Measurements from ENCODE around the gene NLGN1.
A peak's percentile ranks its signal among the peaks of the same experiment; 100 is the strongest.

Gene NLGN1

DNA sequence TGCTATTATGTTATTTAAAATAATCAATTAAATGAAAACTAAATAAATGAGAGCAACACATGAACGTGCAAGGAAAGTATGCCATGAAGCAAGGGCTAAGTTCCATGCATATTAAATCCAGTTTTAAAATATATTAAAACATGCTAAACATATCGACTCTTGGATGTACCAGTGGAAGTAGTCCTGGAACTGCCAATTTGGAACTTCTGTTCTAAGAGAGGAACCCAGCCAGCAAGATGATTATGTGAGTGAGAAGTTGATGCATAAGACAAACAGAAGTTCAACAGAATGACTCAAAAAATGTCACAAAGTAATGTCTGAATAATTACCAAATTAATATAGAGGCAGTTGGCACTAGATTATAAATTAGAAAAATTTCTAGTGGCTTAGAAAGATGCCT lies 714.2 kb downstream of the NLGN1 start:
- DNase-seq: no peak

DNA sequence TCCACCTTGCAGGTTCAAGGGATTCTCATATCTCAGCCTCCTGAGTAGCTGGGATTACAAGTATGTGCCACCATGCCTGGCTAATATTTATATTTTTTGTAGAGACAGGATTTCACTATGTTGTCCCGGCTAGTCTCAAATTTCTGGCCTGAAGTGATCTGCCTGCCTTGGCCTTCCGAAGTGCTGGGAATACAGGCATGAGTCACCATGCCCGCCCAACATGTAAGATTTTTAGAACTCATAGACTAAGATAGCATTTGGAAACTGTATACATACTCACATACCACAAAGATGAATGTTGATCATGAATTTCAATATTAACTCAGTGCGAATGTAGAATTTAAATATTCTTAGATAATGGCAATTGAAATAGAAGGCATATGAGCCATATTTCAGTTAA lies 718.9 kb downstream of the NLGN1 start:
- peak; percentile 37 for DNase-seq

DNA sequence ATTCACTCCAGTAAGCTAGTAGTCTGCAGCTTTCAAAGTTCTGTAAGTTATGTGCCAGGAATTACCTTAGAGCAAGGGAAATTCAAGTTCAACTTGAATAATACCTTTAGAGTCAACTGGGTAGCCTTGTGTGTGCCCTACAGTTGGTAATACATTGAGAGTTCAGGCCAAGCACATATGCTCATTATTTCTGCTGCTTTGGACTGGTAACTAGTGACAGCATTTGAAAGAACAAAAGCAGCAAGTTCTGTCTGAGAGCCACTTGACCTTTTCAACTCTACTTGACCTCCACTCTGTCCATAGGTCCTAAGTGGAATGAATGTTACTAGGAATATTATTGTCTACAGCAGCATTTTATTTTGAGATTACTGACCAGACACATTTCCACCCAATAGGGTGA lies 723.5 kb downstream of the NLGN1 start:
- no peak for DNase-seq

DNA sequence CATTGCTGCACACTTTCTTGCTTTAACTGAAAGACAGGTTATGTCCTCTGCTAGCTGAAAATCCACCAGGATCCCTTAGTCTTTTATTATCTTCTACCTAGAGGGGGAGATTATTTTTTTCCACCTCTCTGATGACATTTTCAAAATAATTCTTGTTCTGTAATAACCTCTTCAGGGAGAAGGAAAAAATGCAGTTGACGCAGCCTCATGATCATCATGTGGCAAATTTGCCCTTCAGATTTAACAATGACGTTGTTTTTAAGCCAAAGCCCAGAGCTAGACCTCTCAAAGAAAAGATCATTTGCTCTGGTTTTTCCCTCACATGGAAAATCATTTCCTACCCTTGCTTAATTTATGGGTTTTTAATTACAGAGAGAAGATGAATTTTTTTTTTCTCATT lies 724.9 kb downstream of the NLGN1 start:
- DNase-seq: no peak

DNA sequence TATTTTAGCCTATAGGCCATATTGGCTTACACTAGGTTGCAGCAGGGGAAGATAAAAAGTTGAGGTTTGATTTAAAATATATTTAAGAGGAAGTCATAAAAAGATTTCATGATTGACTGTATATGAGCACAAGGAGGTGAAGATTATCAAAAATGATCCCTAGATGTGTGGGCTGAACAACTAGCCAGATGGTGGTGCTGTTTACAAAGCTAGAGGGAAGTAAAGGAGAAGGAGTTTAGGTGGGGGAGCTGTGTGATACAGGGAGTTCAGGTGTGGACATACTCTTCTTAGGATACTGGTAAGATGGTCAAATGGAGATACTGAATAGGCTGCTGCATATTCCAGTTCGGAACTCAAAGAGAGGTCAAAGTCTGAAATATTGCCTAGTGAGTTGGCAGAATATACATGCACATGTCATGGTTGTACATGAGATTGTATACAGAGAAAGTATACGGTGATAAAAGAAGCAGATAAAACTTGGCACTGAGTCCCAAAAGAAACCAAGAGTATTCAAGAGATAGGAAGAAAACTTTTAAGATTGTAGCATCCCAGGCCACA lies 727.8 kb downstream of the NLGN1 start:
- DNase-seq: peak; percentile 70

DNA sequence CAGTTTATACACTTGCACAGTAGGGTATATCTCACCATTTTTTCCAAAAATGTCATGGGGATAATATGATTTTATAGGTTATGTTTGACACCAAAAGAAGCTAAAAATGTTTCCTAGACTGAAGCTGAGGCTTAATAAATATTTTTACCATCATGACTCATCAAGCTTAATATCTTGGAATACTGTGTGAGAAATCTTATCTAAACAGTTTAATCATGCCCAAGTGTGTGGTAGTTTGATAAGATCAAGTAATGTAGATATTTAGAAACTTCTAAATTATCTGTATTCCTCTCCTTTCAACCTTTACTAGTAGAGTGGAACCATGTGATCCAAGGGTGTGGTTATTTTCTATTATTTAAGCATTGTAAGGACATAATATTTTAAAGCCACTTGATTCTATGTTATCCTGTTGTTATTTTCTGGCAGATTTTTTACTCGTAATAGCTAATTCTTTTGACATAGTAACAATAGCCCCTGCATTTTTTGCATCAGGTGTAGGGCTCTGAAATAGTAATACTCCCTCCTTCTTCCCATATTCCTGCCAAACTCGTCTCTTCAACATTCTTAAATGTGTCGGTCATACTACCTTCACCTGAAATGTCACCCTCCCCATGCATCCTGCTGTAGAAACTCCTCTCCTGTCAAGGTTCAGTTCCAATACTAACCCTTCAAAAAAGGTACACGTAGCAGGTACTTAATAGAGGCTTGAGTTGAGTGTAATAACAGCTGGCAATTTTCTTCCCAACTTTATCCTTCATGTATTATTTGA lies 729.6 kb downstream of the NLGN1 start:
- no peak for DNase-seq

DNA sequence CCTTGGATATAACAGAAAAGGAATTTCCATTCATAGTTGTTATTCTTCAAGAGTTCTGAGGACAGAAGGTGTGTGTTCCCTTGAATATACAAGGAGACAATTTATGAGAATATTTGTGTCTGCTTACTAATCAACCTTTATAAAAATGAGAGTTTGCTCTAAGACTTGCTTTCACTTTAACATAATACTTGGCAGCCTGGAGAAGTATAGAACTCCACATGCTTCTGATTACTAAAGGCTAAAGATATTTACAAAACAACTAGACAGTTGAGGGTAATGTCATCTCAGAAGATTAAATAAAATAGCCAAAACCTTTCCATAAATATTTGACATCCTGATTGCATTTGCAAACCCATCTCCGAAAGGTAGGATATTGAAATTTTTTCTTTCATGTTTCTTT lies 734.5 kb downstream of the NLGN1 start:
- DNase-seq: no peak

DNA sequence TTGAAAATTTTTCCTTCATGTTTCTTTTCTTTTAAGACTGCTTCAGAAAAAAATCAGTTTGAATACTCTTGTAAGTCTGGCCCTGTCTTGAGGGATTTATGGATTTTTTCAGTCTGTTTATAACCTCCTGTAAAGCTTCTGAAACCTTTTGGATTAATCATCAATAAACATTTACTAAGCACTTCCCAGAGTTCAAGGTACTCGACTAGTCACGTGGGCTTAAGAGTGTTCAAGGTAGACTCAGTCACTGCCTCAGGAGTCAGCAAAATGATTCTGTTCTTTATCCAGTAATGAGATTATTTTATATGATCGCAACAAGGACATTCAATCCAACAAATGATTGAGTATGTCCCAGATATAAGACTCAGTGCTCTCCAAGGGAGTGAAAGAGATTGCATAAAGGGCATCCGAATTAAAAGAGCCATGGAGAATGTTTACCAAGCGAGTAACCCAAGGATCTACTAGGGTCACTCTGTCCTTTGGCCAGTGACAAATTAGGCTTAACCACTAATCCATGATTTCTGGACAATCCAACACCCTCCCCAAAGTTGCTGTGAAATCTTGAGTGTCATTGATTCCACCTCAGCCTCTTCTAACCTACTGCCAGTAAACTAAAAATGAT lies 735.0 kb downstream of the NLGN1 start:
- DNase-seq: no peak

DNA sequence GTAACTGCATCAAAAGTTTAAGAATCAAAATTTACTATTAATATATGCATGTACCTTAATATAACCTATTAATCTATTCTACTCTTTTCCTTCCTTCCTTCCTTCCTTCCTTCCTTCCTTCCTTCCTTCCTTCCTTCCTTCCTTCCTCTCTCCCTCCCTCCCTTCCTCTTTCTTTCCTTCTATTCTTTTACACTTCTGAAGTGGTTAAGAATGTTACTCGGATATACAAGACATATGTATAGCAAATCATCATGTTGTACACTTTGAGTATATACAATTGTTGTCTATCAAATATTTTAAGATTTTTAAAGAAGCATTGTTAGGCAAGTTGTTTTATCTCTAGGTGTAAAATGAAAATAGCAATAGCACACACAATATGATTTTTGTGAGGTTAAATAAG lies 748.5 kb downstream of the NLGN1 start:
- DNase-seq: no peak

DNA sequence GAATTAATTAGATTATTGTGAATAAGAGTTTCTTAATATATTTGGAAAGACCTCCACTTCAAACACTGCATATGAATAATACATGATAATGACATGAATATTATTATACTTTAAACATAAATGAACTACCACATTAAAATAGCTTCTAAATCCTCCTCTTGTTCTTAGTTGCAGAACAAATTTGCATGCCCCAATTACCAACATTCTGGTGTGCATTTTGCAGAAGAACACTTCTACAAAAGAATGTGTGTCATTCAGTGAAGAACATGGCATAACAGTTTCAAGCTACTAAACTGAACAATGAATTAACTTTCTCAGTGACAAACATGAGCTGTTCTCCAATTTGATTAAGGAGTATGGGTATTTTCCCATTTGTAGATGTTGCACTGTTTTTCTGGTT lies 750.3 kb downstream of the NLGN1 start:
- no peak for DNase-seq

DNA sequence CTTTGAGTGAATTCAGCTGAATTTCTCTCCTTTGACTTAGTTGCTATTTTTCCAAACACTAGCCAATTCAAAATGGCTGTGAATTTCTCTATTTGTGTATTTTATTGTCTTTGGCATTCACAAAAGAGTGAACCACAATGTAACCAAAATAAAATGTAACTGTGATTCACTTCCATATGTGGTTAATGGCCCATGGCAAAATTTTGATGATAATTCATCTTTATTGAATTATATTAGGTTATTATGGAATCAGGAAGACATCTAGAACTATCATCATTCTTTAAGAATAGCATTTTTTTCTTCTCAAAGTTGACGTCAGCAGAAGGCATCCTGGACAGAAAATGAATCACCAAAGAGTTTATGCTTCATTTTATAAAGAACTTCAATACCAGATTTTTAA lies 756.3 kb downstream of the NLGN1 start:
- DNase-seq: peak; percentile 66

DNA sequence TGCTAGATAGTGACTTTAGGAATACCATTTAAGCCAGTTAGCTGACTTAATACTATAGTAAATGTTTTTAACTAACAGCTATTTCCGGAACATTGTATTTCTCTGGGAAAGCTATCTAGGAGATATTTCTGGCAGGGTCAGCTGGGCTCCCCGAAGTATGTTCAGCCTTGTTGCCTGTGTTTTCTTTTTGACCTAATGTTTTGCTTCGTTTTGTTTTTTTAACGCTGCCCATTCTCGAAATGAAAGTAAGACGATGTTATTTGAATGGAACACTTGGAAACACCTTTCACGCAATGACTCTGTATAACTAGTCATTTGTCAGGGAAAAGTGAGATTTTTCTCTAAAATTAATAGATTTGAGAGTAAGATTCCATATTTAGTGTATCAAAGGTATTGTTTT lies 758.7 kb downstream of the NLGN1 start:
- DNase-seq: no peak

DNA sequence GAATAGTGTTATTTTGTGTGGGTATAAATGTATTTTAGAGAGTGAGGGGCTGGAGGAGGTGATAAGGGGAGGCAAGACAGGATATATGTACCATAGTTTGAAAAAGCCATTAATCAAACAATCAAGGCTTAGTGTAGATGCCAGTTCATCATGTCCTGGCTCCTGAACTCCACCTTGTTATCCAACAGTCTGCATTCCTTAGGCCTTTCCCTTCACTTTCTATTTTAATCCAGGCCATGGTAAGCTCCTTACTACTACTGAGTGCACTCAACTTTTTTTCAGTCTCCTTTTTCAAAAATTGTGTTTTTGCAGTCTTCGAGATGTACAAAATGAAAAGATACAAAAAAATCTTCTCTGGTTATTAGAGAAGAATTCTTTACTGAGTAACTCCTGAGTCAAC lies 761.1 kb downstream of the NLGN1 start:
- no peak for DNase-seq

DNA sequence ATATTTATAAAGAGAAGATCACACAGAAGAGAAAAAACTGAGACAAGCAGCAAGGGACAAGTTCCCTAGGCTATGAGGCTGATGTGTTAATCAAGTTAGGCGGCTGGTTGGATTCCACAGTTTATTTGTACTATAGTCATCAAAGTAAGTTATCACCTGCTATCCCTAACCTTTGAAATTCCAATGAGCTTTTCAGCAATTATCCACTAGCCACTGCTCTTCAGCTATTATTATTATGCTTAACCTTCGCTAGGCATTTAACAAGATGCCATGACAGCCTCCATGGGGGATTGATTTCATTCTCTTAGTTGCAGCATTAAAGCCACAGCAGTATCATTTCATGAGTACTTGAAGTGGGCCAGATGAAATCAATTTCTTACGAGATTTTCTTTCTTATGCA lies 762.1 kb downstream of the NLGN1 start:
- no peak for DNase-seq

DNA sequence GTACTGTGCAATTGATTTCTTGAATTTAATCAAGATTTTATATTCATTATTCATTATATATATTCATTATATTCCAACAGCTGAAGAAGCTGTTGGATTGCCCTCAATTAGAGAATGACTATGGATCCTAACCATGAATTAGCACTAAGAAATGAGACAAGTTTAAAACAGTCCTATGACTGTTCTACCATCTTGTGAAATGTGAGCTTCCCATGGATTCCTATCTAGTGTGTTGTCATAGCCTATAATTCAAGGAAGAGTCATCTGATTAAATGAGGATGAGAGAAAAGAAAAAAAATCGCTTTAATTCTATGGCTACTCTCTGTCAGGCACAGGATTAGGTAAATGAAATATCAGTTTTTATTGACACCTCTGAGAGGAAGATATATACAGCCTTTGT lies 765.0 kb downstream of the NLGN1 start:
- peak; percentile 23 for DNase-seq

DNA sequence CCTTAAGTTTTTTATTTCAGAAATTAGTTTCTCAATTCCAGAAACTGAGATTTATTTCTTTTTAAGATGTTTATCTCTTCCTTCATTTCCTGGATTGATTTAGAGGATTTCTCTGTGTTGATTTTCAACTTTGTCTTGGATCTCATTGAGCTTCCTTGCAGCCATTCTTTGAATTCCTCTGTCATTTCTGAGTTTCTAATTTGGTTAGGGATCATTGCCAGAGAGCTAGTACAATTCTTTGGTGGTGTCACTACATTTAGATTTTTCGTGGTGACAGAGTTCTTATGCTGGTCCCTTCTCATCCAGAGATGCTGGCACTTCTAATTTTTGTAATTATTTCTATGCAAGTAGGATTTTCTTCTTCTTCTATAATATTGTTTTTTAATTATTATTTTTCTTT lies 770.5 kb downstream of the NLGN1 start:
- DNase-seq: peak; percentile 39

DNA sequence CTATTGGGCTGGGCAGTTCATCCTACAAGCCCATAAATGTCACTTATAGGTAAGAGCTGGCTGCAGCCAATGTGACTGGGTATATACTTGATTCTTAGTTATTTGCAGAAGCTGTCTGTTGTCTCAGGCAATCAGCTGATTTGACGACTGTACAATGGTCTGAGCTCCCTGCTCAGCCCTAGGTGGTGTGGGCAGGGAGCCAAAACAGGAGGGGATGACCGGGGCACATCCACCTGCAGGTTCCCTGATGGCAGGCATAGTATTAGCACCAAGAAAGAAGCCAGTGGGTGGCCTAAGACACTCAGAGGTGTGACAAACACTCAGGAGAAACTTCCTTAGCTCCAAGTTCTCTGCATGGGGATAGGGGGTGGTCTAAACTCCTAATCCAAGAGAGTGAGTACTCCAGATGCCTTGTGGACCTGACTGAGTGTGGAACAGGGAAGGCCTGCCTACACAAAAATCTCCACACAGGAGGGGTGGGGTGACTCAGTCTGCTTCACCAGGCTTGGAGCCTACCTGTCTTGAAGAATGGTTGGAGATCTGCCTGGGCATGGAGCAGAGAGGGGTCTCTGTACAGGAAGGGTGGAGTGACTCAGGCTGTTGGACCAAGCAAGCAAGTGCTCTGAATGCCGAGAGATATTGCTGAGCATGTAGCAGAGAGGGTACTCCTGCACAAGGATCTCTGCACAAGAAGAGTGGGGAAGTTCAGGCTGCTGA lies 771.2 kb downstream of the NLGN1 start:
- DNase-seq: no peak

DNA sequence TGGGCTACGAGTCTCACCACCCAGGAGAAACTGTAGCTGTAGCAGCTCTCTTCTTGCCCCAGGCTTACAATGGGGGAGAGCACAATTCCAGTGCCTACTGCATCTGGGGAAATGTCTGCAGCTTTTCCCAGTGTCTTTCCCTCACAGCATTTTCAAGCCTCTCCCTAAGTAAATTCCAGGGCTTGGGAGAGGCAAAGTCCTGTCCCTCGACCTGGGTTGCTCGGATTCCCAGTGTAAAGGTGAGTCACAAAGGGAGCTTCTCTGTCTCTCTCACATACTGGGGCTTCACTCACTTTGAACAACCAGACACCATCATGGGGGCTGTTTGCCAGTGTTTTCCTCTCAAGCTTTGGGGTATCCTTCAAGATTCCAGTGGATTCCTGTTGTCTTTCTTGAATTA lies 772.2 kb downstream of the NLGN1 start:
- DNase-seq: no peak

DNA sequence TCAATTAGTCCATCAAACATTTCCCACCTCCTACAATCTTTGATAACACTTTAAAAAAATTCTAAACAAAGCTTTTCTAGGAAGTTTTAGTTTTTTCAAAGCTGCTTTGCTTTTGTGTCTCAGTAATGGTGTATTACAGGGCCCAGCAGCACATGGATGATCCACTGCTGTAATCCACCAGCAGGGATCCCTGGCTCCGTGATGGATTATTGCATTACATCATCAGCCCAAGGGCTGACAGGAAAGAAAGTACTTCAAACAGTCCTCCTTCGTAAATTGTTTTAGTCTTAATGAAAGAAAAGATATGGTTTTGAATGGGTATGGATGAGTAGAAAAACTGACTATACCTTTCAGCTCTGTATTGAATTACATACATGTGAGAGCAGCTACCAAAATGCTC lies 772.7 kb downstream of the NLGN1 start:
- DNase-seq: peak; percentile 22

DNA sequence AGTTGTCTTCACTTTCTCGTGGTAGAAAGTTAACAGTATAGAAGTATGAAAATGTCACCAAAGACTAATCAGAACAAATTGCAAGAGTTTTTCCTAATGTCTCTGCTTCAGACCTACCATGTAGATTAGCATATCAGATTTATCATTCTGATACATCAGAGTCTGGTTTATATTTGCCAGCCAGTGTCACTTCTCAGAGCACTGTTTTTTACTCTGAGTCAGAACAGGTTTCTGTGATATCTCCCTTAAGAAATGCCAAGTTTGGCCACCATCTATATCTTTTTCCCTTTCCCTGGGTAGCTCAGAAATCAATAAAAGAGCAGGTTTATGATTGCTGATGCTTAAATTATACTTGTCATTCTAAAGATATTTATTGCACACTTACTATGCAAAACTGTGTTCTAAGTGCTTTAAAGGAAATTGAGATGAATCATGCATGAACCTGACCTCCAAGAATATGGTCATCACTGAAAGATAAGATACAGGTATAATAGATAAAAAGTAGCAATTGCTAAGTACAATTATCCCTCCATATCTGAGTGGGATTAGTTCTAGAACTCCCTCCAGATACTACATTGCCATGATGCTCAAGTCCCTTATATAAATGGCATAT lies 788.9 kb downstream of the NLGN1 start:
- no peak for DNase-seq

DNA sequence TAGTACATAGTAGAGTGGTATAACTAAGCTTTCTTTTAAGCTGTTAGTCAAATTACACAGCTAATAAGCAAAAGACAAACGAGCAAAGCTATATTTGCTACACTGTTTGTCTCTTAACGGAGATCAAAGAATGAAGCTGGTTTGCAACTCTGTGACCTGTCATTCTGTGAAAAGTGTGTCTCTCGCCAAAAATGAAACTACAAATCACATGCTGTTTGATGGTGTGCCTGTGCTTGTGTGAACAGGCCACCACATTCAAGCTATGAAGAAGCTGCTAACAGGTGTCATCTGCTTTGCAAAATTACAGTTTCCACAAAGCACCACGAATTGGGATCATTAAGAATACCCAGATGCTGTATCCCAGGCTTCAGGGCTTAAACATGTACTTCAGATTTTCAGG lies 793.8 kb downstream of the NLGN1 start:
- no peak for DNase-seq

DNA sequence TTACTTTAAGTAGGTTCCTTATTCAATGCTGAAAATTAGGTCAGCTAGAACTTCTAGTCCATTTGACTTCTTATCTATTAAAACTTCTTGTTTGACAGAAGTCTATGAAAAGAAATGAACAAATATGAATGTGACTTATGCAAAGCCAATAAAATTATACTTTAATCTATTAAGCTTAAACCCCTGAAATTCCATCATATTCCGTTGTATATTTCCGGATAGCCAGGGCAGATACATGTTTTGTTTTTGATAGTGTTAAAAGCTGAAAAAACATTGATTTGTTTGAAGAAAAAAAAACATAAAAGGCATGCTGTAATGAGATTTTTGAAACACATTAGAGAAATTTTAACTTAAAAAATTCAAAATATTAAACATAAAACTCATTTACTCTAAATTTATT lies 794.4 kb downstream of the NLGN1 start:
- no peak for DNase-seq

DNA sequence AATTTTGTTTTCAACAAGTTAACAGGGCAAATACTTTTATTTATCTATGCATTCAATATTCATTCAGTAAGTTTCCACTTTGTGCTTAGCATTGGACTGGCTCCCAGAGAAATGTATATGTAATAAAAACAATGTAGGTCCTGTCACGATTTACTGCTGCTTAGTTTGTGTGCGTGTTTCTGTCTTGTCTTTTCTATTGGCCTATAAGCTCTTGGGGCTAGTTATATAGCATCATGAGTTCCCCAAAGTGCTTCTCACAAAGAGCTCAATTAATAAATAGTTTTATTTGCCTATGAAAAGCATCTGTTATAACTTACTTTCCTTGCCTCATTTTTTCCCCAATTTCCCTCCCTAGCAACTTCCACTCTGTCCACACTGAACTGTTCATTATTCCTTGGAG lies 794.9 kb downstream of the NLGN1 start:
- DNase-seq: no peak

DNA sequence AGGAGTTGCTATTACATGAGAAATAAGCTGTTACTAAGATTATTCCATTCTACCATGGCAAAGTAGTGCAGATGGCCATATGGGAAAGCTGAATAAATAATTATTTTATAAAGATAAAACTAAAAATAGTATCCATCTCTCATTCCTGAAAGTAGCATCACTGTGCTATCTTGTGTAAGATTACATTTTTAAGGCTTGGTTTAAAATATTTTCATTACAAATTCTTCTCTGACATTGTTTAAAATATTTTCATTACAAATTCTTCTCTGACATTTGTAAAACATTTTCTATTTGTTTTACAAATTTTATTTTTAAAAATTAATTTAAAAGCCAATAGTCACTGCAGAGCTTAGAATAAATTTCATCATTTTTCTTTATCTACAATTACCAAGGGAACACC lies 796.1 kb downstream of the NLGN1 start:
- peak; percentile 36 for DNase-seq
